Right ventricle myocardium inferior (tissue), 1 donor: ENCODE measurements around the gene LINC01488. TPM values are rescaled to one million over a fixed set of nuclear protein-coding genes. Genes with fewer than 3 reads are reported as not detected.

ENCODE experiments used
- ATAC-seq: fragments of 200-7000 bp; cut with Tn5 transposase; one replicate; pipeline ENCODE4 v1.9.1; 2020; ENCODE audit warnings: mild to moderate bottlenecking, moderate library complexity
- DNase-seq: peaks from one replicate; pipeline ENCODE4 v3.0.0; 2021; ENCODE audit errors: missing footprints
- intact Hi-C: fragments of 100-400 bp; cut with DNase I; formaldehyde crosslinking; loops from one replicate; pipeline ENCODE4 v1.11.0; 2022
- long read RNA-seq: library from polyadenylated mRNA; unstranded; transcript quantifications from one replicate; pipeline ENCODE4 v2.0.0, GENCODE V29; 2021
- total RNA-seq: library from RNA; stranded (reverse); fragmentation: NEBNext Ultra II Directional; extraction: Animal tissue kit (Norgen Biotek cat#: 25700); gene quantifications from one replicate; pipeline ENCODE4 v1.2.1, GENCODE V29; 2021
- donor health status: DM: no; HTN: yes; CAD: no; lungs with severe emphysema.

Gene LINC01488
- total RNA-seq = 0.08 TPM
- long read RNA-seq = 0 reads

DNA sequence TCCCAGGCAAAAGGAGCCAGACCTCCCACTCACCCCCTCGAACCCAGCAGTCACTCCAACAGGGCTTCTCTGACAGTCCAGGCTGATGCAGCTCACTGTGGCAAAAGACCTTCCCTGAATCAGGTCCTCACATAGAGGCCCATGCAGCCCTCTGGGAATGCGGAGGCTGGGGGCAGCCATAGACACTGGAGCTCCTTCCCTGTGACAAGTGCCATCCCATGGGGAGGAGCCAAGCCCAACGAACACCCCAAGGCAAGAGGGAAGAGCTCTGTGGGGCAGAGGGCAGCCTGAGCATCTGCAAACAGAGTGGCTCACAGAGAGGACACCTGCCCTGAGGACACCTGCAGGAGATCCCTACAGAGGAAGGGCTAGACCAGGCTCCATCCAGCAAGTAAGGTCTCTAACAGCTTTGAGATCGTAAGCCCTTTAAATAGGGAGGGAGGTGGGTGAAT lies at the start of gene LINC01488:
Gene LINC01488, plus strand, starts transcription at position 271 of the 452 bp plus-strand sequence.
- ATAC-seq (no peak), DNase-seq (peak; percentile 34)
- intact Hi-C loops = no loop called here

DNA sequence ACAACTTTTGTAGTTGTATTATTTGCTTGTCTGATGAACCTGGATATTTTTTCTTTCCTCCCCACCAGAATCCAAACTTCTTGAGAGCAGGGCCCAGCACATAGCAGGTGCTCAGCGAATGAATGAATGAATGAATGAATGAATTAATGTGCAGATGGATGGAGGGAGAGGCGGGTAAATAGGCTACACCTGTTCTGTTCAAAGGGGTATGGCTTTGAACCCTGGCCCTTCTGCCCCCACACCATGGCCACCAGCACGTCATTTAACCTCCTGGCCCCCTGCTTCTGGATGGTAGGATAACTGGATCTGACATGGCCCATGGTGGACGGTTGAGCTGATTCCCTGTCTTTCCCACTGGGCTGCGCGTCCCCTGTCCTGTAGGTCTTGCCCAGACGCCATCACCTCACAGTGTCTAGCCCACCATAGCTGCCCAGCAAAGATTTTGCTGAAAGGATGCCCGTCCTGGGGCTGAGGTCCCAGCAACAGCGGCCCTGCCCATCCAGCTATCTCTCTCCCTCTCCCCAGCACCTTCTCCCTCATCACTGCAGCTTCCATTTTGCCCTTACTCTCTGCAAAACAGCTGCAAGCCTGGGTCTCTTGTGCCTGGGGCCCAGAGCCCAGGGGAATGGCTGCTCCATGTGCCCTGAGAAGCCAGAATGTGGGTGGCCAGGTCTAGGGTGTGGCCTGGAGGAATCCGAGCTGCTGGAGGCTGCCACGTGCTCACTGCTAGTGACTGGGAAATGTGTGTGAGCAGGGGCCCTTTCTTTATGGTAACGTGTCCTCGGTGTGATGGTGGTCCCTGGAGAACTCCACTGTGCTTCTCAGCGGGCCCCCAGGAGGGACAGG lies 49.3 kb upstream of the LINC01488 start:
- intact Hi-C loops = no loop called here
- DNase-seq (no peak), ATAC-seq (no peak)

DNA sequence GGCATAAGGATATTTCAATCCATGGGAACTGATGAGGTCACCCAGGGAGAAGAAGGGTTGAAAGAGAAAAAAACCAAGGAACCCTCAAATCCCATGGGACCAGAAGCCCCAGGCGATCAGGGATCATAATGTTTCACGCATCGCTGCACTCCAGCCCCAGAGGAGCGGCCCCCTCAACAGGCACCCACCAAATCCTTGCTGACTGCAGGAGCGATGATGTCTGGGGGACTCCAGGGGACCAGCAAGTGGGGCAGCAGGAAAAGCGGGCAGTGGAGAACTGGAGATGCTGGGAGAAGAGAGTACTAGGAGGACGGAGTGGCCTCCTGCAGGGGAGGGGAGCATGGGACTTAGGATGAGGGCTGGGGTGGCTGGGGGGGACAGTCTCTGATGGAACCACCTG lies 47.7 kb upstream of the LINC01488 start:
- intact Hi-C loops = no loop called here
- no peak for DNase-seq
- ATAC-seq = no peak

DNA sequence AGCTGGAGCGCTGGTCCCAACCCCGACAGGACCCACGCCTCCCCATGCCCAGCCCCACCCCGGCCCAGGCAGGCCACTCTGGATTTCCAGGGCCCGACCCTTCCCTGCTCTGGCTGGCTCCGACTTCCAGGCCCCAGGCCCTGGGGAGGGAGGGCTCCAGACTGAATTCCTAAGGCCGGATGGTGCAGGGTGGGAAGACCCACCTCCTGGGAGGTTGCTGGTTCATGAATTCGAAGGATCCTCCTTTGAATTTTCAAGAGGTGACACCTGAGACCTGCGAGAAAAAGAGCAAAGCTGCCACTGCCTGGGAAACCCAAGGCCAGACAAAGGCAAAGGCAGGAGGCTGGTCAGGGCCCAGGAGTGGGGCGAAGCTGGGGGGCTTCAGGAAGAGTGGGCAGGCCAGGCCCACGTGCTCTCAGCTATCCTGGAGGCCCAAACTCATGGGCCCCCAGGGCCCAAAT lies 47.0 kb upstream of the LINC01488 start:
- intact Hi-C loops = no loop called here
- no peak for ATAC-seq

DNA sequence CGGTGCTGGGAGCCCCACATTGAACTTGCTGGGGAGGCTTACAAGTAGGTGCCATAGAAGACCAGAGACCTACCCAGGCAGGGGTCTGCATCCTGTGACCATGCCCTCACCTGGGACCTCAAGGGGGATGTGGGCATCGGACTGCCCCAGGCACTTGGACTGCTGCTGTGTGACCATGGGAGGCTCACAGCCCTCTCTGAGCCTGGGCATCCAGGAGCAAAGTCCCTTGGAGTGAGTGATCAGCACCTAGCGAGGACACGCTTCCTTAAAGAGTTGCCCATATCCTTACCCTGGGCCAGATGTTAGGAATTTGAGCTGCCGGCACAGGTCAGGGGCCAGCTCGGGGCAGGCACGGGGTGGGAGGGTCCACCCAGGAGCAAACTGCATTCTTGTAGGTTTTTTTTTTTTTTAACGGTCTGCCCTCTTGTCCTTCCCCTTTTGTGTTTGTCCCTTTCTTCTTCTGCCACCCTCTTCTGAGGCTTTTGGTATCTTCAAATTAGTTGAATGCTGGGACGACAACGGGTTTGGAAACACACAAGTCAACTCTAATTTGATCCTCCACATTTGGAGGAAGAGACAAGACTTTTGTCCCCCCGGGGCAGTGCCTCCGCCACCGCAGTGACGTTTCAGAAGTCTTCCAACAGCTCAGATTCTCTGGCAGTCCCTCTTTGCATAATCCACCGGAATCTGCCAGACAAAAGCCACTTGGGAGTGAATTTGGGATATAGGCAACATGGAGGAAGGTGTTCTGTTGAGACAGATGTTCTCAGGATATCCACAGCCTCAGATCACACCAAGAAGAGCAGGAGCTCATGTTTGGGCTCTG lies 46.1 kb upstream of the LINC01488 start:
- DNase-seq = no peak
- intact Hi-C loops = no loop called here
- no peak for ATAC-seq

More for the DNA sequence above, 47.0 kb upstream of the LINC01488 start:
- DNase-seq = no peak

DNA sequence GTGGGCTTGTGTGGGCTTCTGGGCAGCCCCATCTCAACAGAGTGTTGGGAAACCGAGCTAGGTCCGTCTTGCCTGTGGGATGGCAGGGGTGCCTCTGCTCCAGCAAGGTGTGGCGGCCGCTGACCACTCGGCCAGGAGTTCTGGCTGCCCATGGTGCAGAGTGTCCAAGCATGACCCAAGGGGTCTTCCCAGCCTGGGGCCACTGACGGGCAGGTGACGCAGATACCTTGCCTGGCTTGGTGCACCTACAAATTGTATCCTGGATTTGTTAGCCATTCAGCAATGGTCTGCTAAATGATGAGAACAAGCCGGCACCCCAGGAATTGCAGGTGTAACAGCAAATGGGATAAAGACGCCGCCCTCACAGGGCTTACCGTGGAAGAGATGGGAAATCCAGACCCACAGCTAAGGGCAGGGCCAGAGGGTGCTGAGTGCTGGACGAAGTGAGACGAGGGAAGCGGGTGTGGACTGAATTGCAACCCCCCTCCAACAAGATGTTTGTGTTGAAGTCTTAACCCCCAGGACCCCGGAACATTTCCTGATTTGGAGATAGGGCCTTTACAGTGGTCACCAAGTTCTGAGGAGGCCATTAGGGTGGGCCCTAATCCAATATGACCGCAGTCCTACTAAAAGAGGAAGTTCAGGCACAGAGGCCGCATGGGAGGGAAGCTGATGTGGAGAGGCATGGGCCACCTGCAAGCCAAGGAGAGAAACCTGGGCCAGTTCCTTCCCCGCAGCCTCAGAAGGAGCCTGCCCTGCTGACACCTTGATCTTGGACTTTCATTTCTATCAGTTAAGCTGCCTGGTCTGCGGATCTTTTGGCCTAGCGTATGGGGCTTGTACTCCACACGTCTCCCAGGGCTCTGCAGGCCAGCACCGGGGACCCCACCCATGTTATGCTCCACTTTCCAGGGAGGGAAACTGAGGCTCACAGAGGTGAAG lies 45.2 kb upstream of the LINC01488 start:
- intact Hi-C loops = no loop called here
- DNase-seq (no peak), ATAC-seq (no peak)

DNA sequence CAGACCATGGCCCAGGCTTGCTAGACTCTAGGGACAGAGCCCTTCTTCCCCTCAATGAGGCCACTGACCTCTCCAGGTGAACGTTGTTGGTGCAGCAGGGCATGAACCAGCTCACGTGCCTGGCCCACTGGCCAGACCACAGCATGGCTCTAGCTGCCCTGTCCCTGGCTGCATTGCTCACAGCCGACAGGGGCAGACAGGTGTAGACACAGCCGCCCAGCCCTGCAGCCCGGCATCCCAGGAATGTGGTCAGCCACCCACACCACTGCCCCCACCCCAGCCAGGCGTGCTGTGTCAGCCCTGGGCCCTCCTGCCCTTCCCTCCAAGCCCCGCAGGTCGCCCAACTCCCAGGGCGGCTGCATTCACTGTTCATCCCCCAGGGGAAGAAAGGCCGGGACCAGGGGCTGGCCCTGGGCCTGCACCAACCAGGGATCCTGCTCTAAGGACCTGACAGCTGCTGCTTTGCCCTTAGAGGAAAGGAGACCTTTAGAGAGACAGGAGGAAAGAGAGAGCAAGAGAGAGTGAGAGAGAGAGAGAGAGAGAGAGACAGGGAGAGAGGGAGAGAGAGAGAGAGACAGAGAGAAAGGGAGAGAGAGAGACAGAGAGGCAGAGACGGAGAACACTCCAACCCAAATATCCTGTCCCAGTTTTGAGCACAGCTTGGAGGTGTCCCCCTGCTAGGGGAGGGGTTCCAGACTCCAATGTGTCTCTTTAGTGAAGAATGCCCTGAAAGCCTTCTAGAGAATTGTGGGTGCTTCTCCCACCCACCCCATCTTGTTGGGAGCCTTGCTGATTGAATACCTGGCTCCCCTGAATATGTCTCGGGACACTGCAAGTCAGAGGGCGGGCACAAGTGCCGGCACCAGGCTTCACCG lies 44.2 kb upstream of the LINC01488 start:
- ATAC-seq (peak; percentile 24), DNase-seq (no peak)
- intact Hi-C loops = no loop called here

DNA sequence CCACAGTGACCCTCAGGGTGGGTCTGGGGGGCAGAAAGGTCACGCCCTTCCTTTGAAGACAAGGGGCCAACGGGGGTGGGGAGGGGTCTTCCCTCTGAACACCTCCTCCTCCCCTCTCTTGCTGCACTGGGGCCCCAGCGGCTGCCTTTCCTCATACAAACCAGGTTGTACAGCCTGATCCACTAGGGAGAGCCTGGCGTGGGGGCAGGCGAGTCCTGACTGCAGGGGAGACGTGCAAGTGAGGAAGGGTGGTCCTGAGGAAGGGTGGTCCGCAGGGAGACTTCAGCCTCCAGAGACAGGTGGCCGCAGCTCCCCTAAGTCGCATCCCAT lies 43.6 kb upstream of the LINC01488 start:
- intact Hi-C loops = no loop called here
- ATAC-seq (no peak), DNase-seq (no peak)

DNA sequence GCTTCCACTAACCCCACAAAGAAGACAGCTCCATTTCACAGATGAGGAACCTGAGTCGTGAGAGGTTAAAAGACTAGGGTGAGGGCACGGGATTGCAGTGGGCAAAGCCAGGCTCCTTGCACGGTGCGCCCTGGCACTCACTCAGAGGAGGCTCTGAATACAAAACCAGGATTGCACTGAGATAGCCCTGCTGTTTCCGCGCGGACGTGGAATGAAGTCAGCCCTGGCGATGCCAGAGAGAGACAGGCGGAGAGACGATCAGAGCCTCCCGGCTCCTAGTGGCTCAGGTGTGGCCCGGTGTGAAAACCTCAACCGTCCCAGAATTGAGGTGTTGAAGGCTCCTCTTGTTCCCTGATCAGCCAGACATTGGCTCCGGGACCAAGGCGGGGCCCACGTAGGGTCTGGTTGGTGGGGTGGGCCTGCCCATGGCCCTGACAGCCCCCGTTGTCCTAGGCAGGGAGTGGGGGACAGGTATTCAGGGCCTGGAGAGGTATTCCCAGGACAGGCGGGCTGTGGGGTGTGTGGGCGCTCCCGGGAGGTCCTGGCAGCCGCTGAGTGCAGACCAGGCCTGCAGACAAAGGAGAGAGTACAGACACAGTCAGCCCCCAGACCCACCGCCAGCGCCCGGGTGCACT lies 43.1 kb upstream of the LINC01488 start:
- DNase-seq (no peak), ATAC-seq (no peak)
- intact Hi-C loops = no loop called here

DNA sequence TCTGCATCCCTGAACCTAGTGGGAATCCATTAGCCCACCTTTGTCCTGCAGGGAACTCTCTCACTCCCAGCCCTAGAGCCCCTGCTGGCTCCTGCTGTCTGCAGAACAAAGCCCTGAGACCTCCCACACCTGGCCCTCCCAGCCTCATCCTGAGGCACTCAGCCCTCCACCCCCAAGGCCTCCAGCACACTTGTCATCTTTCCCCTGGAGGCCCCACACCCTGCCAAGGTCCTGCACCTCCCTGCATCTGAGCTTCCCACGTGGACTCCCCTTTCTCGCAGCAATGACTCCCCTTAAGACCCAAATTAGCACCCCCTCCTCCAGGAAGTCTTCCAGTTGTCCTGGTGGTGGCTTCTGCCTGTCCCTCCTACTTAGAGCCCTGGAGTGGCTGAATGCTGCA lies 42.3 kb upstream of the LINC01488 start:
- intact Hi-C loops = no loop called here
- ATAC-seq = no peak
- no peak for DNase-seq

DNA sequence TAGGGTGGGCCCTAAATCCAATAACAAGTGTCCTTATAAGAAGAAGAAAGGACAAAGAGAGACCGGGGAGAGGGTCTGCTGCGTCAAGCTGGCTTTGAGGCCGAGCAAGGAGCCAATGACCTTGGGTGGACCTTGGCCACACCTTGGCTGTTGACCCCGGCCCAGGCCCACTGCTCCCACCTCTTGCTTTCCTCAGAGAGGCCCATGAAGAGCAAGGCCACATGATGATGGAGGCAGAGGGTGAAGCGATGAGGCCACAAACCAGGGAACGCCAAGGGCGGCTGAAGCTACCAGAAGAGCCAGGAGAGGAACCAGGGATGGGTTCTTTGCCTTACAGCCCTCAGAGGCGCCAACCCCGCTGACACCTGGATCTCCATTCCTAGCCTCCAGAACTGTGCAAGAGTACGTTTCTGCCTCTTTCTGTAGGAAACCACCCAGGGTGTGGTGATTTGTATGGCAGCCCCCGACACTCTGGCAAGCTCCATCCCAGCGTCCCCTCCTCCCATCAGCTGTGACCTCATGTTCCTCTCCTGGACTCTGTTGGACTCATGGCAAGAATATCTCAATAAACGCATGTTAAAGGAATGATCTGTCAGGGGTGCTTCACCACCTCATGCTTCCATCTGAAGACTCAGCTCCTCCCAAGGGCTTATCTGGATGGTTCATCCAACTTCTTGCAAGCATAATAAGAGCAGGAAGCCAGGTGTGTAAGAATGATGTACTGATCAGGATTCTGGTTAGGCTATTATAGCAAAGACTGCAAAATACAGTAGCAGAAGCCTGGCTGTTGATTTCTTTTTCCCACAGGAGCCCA lies 41.6 kb upstream of the LINC01488 start:
- no peak for ATAC-seq
- no peak for DNase-seq
- intact Hi-C loops = loop anchor here (5.0 to 10.0 kb wide), 2 partner anchors 143 to 335 kb away; no protein-coding TSS in a partner anchor

DNA sequence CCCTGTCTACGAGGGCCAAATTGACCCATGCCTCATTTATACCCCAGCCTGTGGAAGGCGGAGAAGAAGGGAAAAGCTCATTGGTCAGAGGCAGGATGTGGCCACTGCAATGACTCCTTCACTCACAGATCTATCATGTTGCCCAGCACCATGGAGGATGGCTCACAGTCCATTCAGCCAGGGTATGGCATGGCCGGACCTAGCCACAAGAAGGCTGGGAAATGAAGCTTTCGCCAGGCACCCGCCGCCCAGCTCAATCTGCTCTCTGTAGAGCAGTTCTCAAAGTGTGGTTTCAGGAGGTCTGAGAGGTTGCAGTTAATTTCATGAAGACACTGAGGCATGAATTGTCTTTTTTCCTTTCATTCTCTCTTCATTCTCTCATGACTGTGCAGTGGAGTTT lies 40.6 kb upstream of the LINC01488 start:
- intact Hi-C loops = loop anchor here (5.0 to 10.0 kb wide), 2 partner anchors 144 to 336 kb away; no protein-coding TSS in a partner anchor
- ATAC-seq = no peak

DNA sequence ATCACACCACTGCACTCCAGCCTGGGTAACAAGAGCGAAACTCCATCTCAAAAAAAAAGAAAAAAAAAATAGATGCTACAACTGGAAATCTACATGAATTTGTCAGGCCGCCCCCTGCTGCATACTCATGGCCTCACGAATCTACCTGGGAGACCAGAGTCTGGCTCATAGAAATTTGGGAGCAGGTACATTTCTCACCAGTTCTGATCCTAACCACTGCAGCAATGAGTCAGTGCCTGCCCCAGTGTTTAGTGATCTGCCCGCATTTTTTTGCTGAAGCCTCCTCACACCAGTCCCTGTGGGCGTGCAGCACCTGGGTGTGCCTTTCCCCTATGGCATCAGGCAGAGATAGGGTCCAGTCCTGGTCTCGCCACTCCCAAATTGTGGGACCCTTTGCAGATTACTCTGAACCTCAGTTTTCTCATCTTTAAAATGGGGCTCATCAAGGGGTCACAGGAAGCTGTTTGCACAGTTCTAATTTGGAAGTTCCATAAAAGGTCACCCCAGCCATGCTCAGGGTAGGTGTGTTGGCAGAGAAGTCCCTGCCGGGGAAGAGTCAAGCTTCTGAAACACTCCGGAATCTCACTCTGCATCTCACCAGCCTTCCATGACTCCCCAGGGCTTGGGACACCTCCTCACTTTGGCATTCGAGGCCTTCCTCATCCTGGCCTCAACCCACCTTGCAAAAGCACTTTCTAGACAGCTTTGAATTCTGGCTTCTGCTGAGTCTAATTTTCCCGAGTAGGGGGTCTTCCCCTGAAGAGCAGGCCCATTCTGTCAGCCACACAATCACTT lies 39.3 kb upstream of the LINC01488 start:
- DNase-seq (no peak), ATAC-seq (no peak)
- intact Hi-C loops = loop anchor here (2.0 to 10.0 kb wide), 3 partner anchors 145 to 337 kb away; partner anchors contain the start of gene CCND1

More for the DNA sequence above, 40.6 kb upstream of the LINC01488 start:
- DNase-seq = no peak

DNA sequence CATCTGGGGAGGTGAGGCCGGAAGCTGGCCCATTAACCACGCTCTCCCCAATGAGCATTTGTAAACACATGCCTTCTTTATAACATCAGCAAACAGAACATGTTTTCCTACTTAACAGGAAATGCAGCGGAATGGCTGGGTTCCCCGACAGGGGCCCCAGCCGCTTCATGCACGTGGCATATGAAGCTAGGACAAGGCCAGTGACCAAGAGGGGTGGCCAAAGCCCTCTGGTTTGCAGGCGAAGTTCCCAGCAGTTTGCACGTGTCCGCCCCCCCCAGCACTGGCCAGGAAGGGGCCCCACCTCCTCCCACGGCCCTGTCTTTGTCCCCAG lies 38.7 kb upstream of the LINC01488 start:
- ATAC-seq (no peak), DNase-seq (no peak)
- intact Hi-C loops = loop anchor here (2.0 to 10.0 kb wide), 3 partner anchors 145 to 338 kb away; partner anchors contain the start of gene CCND1

DNA sequence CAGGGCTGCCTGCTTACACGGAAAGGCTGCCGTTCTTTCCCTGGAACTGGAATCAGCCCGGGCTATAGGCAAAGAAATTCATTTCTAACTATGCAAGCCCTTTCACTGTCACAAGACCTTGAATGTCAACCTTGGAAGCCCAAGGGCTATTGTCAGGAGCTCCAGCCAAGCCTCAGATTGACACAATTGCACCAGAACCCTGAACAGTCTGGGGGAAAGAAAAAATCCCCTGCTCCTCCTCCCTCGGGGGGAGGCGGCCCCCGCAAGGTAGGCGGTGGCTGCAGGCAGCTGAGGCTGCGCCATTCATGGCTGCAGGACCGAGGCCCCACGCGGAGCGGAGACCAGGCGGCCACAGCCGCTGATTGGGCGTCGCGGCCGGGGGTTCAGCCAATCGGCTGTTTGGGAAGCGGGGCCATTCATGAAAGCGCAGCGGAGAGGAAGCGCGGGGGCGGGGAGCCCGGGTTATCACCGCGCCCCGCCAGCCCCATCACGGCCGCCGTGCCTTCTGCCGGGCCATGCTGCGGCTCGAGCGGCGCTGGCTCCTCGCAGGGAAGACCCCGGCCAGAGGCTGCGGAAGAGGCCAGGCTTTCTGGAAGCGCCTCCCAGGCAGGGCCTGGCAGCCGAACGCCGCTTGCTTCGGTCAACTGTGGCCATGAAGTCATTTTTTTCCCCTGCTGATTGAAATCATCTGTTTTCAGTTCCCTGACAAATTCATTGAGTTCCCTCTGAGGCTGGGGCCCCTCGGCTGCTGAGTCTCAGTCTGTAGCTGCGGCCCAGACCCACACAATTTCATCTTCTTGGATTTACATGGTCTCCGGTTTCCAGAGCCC lies 38.1 kb upstream of the LINC01488 start:
- intact Hi-C loops = loop anchor here (2.0 to 10.0 kb wide), 3 partner anchors 146 to 339 kb away; partner anchors contain the start of gene CCND1
- ATAC-seq (peak; percentile 94), DNase-seq (peak; percentile 95)
